Fibroblast of pulmonary artery (primary cell): ENCODE measurements around the gene MEGF9.
A peak's percentile ranks its signal among the peaks of the same experiment; 100 is the strongest.

Experiments
- DNase-seq: peaks from one replicate; pipeline ENCODE4 v3.0.0-alpha.2; 2010; ENCODE audit warnings: low read depth
- H3K4me3 ChIP-seq: replicated peaks from 2 replicates; pipeline ENCODE4 v1.5.1; 2011; ENCODE audit warnings: low read depth, mild to moderate bottlenecking, control low read depth, low read length, moderate library complexity
- TF ChIP-seq, protein P1 (sequence below): IDR thresholded peaks from 2 replicates; pipeline ENCODE4 v1.5.1; 2011; ENCODE audit warnings: mild to moderate bottlenecking, control low read depth, low read length, inconsistent platforms; ENCODE audit errors: missing control alignments

MEGF9 gene

DNA sequence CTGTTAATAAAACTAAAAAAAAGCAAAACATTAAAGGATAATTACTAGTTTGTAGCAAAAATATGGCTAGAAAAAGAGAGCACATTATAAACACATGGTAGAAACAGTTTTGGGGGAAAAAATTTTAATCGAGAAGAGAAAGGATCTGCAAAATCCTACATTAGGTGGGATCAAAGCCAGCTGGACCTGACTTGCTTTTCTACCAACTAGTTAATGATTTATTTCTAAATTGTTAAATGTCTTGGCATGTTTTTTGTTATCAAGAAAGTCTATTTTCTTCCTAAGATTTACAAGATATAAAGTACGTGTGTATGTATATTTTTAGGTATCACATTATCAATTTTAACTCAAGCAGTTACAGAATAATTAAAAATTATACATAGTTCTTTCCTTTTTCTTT lies 87.2 kb downstream of the MEGF9 start:
- H3K4me3 ChIP-seq = no peak overlapping the region
- DNase-seq = no peak
- TF ChIP-seq, protein P1, sequence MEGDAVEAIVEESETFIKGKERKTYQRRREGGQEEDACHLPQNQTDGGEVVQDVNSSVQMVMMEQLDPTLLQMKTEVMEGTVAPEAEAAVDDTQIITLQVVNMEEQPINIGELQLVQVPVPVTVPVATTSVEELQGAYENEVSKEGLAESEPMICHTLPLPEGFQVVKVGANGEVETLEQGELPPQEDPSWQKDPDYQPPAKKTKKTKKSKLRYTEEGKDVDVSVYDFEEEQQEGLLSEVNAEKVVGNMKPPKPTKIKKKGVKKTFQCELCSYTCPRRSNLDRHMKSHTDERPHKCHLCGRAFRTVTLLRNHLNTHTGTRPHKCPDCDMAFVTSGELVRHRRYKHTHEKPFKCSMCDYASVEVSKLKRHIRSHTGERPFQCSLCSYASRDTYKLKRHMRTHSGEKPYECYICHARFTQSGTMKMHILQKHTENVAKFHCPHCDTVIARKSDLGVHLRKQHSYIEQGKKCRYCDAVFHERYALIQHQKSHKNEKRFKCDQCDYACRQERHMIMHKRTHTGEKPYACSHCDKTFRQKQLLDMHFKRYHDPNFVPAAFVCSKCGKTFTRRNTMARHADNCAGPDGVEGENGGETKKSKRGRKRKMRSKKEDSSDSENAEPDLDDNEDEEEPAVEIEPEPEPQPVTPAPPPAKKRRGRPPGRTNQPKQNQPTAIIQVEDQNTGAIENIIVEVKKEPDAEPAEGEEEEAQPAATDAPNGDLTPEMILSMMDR = no peak

DNA sequence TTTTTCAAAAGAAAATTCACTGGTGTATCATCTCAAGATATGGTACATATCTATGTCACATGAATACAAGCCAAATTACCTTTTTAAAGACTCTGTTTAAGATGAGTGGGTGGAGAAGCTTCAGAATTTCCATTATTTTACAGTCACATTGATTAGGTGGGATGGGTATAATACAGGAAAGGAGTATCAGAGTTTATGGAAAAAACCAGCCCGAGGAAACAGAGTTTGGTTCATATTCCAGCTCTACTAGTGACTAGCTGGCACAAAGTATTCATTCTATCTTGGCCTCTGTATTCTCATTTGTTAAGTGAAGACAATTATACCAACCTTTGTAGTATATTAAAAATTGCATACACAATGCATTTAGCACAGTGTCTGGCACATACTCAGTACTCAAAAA lies 87.8 kb downstream of the MEGF9 start:
- DNase-seq = no peak
- H3K4me3 ChIP-seq = no peak overlapping the region
- TF ChIP-seq, protein P1 = no peak

DNA sequence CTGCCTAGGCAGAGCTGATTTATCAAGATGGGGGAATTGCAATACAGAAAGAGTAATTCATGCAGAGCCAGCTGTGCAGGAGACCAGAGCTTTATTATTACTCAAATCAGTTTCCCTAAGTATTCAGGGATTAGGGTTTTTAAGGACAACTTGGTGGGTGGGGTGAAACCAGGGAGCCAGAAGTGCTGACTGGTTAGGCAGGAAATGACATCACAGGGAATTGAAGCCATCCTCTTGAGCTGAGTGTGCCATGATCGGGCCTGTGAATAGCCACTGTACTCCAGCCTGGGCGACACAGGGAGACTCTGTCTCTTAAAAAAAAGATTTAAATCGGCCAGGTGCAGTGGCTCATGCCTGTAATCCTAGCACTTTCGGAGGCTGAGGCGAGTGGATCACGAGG lies 89.0 kb downstream of the MEGF9 start:
- DNase-seq = peak; percentile 26
- H3K4me3 ChIP-seq = no peak overlapping the region
- TF ChIP-seq, protein P1 = no peak

DNA sequence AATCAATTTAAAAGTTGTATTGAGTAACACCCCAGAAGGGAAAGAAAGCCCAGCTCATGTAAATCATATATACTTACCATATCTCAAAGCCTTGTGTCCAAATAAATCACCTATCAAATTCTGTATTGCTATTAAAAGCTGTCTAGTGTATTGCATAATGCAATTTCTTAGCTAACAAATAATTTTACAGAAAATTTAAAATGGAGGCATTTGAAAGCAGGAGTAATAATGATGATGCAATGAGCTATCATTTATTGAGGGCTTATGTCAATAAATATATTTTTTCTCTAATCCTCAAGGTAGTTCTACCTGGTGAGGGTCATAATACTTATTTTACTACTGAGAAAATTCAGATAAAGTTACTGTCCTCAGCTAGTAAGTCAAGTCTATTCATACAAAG lies 91.5 kb downstream of the MEGF9 start:
- H3K4me3 ChIP-seq = no peak overlapping the region
- TF ChIP-seq, protein P1 = no peak
- DNase-seq = no peak

DNA sequence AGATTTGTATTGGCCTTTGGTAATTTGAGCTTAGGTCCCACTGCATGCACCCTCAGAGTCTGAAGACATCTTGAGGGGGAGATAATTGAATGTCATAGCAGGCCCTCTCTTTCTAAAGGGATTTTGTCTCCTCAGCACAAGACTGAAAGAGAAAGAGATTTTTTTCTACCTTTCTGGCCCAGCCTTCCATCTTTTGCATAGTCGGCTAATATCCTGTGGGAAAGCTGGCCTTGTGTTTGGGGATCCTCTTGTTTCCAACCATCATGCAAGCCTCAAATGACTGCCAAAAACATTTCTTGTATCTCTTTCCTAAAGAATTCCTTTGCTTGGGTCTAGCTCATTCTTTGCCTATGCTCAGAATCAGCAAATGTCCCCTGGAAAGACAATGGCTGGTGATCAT lies 92.3 kb downstream of the MEGF9 start:
- no peak for DNase-seq
- TF ChIP-seq, protein P1 = no peak
- H3K4me3 ChIP-seq = no peak overlapping the region

DNA sequence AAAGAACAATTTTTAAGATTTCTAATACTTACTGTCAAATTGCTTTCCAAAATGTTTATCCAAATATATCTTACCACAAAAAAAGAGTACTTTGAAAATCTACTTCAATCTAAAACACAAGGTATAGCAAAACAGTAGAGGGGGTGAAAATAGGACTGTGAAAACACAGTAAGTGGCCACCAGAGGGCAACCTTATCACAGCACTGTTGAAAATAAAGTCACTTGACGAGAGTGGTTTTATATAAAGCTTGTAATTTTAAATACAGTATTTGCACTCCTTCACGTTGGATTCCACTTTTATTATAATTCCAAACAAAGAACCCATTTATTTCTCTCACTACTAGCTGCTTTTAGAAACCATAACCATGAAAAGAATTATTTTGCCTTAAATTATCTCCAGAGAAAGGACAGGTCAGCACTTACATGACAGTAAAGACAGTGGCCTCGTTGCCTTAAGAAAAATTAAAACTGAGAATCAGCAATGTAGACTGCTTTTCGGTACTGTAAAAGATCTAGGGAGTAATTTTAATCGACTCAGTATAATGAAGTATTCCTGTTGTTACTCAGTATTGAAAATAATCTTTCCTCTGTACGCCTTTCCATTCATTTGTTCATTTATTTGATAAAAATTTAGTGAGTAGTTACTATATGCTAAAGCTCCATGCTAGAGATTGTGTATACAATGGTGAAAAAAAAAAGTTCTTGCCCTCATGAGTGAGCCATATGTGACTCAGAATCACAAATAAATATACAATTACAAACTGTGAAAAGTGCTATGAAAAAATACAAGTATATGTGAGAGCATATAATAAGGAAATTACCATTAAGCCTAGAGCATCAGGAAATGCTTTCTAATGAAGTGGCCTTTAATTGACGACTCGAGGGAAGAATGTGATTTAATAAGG lies 94.3 kb downstream of the MEGF9 start:
- peak; percentile 85 for DNase-seq
- TF ChIP-seq, protein P1 = peak; percentile 85
- H3K4me3 ChIP-seq = no peak overlapping the region
